Dermis blood vessel endothelial cell (primary cell): ENCODE data around the gene ASPA. TPM values are rescaled to one million over a fixed set of nuclear protein-coding genes. Genes with fewer than 3 reads are reported as not detected.
"Not testable (repeated sequence)": the region's sequence is repeated elsewhere in the genome, so short reads cannot be mapped to it uniquely, and the experiment has no call there.

Experiments
- DNase-seq: peaks from one replicate; pipeline ENCODE4 v3.0.0; 2010
- total RNA-seq: library from RNA; depleted of rRNA; stranded (reverse); fragments of >200 nt; gene quantifications from 2 replicates; pipeline ENCODE4 v1.2.3, GENCODE V29; 2014

The ASPA gene
- total RNA-seq, 1 donor from 2014 or later = not detected

DNA sequence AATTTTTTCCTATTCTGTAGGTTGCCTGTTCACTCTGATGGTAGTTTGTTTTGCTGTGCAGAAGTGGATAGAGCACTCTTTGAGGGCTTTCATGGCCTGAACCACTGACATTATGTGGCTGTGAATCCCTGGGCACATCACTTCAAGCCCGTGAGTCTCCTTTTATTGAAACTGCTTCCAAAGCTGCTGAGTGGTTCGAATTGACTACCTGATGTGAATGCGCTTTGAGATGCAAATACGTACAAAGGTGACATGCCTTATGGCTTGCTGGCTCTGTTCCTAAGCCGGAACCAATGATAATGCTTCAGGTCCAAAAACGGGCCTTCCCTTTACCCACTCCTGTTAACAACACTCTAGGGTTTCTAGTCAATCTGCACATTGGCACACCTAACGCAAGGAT, 34.3 kb downstream of the ASPA start:
- no peak for DNase-seq

DNA sequence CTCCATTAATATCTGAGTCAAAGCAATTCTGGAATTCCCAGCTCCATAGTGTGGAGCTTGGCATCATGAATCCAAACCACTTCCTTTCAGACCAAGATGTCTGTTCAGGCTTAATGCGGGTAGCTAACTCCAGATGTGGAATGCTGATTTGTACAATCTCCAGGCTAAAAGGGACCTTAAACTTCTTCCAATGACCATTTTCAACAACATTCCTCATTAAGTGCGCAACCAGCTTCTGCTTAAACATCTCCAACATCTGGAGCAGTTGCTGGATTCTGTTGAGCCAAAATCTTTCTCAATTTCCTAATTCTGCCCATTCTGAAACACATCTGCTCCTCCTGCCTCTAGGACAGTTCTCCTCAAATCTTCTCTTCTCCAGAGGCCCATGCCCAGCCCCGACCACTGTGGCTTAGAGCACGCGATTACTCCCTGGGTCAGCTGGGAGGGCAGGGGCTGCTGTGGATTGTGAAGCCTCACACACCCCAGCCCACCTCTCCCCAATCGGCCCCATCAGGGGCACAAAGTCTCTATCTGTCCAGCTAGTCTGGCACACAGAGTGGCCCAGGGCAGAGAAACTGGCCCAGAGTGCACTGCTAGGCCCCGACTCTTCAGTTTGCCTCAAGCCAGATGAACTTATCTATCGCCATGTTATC, 36.2 kb downstream of the ASPA start:
- no peak for DNase-seq

DNA sequence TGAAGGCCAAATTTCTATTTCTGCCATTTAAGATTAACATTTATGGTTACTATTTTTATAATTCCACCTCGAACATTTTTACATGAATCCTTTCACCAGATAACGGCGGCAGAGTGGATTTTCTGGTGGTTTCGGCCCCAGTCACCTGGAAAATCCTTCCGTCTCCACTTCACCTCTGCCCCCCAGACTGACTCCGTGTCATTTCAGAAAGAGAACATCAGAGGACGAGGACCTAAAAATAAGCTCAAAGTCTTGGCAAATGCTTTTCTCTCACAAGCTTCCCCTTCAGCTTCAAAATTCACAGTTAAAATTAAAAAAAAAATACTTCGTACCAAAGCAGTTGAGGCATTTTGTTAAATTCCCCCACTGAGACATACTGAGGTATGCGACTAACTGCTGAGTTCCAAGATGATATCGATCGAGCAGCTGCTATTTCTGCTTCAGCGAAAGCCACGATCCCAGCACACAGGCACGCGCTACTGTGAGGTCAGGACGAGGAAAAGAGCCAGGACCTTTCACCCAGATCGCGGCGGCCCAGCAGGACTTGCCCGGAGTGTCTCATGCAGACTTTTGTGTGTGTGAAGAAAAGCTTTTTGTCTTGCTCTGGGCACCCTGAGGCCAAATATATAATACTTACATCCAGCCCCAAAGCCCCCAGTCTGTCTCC, 36.8 kb downstream of the ASPA start:
- DNase-seq = no peak

DNA sequence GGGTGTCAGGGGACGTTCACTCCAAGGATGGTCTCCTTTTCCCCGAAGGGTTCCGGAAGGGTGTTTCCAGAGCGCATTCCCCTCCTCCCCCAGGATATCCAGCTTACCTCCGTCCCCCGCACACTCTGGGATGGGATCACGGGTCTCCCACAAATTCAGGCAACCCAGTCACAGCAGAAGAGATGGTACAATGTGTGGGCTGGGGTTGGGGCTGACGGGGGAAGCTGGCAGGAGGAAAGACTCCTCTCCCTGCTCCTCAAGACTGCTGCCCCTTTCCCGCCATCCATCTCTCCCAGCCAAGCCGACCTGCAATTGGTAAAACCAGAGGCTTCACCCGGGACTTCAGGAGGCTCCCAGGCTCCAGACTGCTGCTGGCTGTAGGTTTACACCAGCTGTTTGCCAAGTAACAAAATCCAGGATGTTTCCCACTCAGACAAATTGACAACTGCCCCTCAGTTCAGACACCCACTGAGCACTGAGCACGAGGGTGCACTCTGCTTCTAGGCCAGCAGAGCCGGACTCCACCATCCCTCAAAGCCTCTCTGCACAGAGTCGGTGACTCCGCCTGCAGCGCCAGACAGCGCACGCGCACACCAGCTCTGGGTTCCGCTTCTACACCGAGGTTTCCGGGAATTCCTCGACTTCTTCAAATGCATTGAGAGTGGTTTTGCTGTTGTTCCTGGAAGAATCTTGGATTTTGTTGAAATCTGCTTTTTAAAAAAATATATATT, 37.7 kb downstream of the ASPA start:
- DNase-seq = no peak

- DNase-seq = not testable (repeated sequence)
These were observed 38.4 kb downstream of the ASPA start for GRCh38 chr17:3514167-3514566.

GRCh38 chr17:3514873-3515272, 39.1 kb downstream of the ASPA start:
- DNase-seq = no peak

DNA sequence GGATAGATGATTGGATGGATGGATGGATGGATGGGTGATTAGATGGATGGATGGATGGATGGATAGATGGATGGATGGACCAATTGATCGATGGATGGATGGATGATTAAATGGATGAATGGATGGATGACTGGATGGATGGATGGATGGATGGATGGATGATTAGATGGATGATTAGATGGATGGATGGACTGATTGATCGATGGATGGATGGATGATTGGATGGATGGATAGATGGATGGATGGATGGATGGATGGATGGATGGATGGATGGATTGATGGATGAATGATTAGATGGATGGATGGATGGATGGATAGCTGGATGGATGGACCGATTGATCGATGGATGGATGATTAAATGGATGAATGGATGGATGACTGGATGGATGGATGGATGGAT, 43.7 kb downstream of the ASPA start:
- not testable (repeated sequence) for DNase-seq

DNA sequence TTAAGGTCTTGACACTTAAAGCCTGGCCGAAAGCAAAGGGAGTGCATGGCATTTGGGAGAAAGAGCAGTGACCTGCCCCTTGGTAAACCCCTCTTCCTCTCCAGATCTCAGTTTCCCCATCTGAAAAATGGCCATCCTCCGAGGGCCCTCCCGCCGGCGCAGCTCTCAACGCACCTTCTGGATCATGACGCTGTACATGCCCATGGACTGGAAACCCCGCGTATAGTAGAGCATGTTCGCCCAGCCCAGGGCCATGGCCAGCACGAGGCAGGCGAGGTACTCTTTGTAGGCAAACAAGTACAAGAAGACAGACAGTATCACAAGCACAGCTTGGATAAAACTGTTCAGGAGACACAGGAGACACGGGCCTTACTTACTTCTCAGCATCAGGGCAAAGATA, 48.2 kb downstream of the ASPA start:
- no peak for DNase-seq

GRCh38 chr17:3526491-3526890, 50.7 kb downstream of the ASPA start:
- no peak for DNase-seq

DNA sequence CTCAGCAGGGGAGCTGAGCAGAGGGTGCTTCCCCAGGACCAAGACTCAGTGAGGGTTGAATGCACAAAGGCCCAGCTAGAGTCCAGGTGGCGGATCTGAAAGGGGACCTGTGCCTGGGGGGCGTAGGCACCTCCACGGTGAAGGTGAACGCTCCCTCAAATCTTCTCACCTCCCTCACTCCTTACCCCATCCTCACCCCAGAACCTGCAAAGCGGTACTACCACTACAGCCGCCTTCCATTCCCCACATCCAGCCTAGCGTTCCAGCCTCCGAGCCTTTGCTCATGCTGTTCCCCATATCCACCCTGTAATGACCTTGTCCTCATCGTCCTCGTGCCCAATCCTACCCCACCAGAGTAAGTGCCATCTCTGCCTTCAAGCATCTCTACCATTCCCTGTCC, 51.2 kb downstream of the ASPA start:
- DNase-seq = no peak

DNA sequence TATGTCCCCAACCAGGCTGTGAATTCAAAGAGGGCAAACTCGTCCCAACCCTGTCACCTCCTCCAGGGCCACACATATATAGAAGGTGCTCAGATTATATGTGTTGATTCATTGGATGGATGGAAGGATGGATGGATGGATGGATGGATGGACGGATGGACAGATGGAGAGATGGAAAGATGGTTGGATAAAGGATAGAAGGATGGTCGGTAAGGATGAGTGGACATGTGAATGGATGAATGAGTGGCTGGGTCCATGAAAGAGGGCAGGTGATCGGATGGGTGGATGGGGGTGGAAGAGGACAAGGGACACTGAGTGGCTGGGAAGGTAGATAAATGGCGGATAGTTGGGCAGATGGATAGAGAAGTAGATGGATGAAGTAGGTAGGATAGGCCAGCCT, 51.7 kb downstream of the ASPA start:
- no peak for DNase-seq

- no peak for DNase-seq
These were observed 52.1 kb downstream of the ASPA start for GRCh38 chr17:3527896-3528295.

DNA sequence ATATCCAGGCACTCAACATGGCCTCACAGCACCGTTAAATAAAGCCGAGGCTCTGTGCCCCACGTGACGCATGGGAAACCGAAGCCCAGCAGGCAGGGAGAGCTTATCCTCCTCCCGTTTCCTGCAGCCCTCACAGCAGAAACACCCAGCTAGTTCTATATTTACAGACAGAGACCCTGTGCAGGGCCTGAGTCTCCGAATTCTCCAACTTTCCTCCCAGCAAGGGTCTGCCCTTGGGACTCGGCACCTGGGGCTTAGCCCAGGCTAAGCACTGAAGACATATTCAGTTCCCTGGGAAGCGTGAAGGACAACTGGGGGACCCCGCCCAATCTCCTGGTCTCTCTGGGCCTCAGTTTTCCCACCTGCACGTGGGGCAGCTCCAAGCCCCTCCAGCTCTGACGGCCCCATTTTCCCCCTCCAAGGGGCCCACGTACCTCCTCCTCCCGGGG, 52.6 kb downstream of the ASPA start:
- no peak for DNase-seq

DNA sequence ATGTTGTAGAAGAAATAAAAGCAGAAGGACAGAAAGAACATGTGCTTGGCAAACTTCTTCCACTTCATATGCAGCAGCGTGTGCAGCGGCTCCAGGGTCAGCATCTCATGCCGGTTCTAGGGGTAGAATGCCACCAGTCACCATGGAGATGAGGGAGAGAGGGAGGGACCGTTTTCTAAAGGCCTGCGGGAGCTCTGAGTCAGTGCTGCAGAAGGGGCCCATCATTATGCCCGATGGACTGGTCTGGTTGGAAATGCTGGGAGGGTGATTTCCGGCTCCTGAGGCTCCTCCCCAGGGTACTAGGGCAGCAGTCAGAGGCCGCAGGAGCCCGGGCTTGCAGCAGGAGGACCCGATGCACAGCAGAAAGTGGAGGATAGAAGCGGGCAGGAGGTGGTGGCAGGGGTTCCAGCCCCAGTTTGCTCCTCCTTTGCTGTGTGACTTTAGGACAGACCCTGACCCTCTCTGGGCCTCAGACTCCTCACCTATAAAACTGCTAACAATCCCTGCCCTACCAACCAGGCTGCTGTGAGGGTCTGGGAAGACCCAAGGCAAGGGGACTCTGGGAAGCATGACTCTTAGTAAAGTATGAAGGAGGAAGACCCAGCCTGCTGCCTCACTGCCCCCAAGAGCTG, 53.2 kb downstream of the ASPA start:
- no peak for DNase-seq

GRCh38 chr17:3529817-3530741, 54.3 kb downstream of the ASPA start:
- no peak for DNase-seq

GRCh38 chr17:3531266-3532101, 55.7 kb downstream of the ASPA start:
- DNase-seq = no peak

DNA sequence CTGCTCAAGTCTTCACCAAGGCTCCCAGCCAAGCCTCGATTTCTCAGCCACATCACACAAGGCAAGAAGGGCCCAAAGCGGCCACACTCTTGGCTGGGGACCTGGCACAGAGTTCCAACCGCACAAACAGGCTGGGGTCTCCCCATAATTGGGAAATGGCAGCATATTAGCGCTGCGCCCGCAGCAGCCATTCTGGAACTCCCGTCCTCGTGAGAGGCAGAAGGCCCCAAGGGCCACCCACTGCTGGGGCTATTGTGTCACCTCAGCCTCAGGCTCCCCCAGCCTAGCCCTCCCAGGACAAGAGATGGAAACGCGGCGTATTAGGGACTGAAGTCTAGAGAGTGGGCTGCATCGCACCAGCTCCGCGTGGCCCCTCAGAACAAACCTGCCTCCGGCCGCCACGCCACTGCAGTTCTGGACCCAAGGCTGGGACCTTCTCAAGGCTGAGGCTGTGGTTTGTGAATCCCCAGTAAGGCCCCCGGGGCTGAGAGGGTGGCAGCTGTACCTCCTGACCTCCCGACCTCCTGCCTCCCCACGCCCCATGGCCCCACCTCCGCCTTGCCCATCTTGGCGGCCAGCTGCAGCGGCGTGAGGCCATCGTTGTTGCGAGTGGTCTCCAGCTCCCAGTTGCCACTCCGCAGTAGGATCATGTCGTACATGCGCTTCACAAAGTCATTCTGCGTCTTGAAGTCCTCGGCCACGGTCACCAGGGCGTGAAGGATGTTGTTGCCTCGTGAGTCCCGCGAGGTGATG, 56.5 kb downstream of the ASPA start:
- no peak for DNase-seq

DNA sequence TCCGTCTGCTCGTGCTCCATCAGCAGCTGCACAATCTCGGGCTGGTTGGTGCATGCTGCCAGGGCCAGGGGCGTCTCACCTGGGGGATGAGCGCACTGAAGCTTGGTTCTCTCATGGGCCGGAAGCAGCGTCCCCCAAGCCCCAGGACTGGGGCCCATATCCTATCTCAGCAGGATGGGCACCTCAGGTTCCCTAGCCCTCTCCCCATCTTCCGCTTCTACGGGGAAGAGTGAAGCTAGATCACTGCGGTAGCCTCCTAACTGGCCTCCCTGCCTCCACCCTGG, 57.0 kb downstream of the ASPA start:
- DNase-seq = no peak

DNA sequence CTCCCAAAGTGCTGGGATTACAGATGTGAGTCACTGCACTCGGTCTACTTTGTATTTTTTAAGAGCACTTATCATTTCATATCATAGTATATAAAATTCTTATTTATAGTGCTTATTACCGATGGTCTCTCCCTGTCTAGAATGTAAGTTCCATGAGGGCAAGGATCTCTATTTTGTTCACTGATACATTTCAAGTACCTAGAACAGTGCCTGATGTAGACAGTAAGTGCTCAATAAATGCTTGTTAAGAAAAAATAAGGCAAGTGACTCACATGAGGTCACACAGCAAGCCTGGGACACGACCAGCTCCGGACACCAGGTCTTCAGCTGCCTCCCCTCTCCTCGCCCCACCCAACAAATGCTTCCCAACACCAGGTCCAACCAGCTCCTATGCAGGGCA, 58.0 kb downstream of the ASPA start:
- DNase-seq = no peak

DNA sequence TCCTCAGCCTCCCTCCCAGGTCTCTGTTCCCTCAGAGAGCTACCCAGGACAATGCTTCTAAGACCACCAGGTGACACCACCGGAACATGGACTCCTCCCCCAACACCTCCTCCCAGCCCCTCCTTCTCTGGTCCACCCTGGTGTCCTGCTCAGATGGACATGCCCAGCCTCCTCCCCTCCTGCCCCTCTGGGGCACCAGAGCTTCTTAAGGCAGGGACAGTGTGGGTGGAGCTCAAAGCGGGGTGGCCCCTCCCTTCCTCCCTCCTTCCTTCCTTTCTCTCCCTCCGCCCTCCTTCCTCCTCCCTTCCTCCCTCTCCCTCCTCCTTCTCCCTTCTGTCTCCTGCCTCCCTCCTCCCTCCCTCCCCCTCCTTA, 59.1 kb downstream of the ASPA start:
- no peak for DNase-seq
